Neural progenitor cell (in vitro differentiated cells): ENCODE data around the gene FKBP15.

Source experiments
- EZH2 ChIP-seq: fragments of 200-600 bp; sonication (generic); IDR thresholded peaks from 2 replicates; pipeline ENCODE4 v1.6.1; 2017; ENCODE audit warnings: antibody characterized with exemption, mild to moderate bottlenecking, moderate library complexity
- EZH2phosphoT487 ChIP-seq: fragments of 200-600 bp; sonication (generic); IDR thresholded peaks from 2 replicates; pipeline ENCODE4 v1.6.1; 2017; ENCODE audit warnings: antibody characterized with exemption
- TF ChIP-seq, protein P1 (sequence below): fragments of 200-600 bp; sonication (generic); IDR thresholded peaks from 2 replicates; pipeline ENCODE4 v1.5.1; 2017; ENCODE audit warnings: antibody characterized with exemption, mild to moderate bottlenecking

DNA sequence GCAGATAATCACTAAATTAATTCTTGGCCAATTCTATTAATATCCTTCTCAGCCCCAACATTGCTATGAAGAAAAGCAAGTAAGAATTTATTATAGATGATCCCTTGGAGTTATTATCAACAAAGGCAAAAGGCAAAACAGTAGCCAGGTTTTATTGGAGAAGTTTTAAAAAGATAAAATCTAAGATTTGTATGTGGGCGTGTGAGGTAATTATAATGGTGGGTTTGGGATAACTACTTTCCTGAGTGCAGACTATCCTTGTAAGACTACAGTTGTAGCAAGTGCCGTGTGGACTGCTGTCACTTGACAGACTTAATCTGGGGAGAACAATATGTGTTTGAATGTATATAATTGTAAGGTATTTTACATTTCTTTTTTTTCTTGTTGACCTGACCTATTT lies 23.5 kb upstream of the FKBP15 start:
- TF ChIP-seq, protein P1, sequence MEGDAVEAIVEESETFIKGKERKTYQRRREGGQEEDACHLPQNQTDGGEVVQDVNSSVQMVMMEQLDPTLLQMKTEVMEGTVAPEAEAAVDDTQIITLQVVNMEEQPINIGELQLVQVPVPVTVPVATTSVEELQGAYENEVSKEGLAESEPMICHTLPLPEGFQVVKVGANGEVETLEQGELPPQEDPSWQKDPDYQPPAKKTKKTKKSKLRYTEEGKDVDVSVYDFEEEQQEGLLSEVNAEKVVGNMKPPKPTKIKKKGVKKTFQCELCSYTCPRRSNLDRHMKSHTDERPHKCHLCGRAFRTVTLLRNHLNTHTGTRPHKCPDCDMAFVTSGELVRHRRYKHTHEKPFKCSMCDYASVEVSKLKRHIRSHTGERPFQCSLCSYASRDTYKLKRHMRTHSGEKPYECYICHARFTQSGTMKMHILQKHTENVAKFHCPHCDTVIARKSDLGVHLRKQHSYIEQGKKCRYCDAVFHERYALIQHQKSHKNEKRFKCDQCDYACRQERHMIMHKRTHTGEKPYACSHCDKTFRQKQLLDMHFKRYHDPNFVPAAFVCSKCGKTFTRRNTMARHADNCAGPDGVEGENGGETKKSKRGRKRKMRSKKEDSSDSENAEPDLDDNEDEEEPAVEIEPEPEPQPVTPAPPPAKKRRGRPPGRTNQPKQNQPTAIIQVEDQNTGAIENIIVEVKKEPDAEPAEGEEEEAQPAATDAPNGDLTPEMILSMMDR = no peak
- no peak for TF ChIP-seq EZH2
- TF ChIP-seq EZH2phosphoT487 = no peak
